Spleen (tissue), 7 donors: ENCODE results near the gene PCBD1.

Source experiments
- POLR2AphosphoS5 ChIP-seq, 3 donors: sonication (generic); formaldehyde crosslinking; IDR thresholded peaks; one replicate each; pipeline ENCODE4 v1.5.1; 2017; ENCODE audit warnings: antibody characterized with exemption in 3 of 3
- TF ChIP-seq, protein P1 (sequence below), 11 experiments: fragments of 200-600 bp in 7 of 11; fragments of 450-650 bp in 4 of 11; sonication (generic) in 4 of 11; IDR thresholded peaks in 8 of 11; conservative IDR thresholded peaks in 3 of 11; 1 replicate in 7 of 11; 2 replicates in 4 of 11; pipeline versions ENCODE4 v1.4.0 to v1.8.0; 2016 to 2021; ENCODE audit warnings: antibody characterized with exemption in 11 of 11, inconsistent platforms in 4 of 11, mild to moderate bottlenecking in 1 of 11
- donor health status: DM: no; HTN: no; CAD: no; lungs with moderate emphysema.
- donor health status: DM: no; HTN: no; CAD: no.
- donor health status: DM: no; HTN: no; CAD: no.

DNA sequence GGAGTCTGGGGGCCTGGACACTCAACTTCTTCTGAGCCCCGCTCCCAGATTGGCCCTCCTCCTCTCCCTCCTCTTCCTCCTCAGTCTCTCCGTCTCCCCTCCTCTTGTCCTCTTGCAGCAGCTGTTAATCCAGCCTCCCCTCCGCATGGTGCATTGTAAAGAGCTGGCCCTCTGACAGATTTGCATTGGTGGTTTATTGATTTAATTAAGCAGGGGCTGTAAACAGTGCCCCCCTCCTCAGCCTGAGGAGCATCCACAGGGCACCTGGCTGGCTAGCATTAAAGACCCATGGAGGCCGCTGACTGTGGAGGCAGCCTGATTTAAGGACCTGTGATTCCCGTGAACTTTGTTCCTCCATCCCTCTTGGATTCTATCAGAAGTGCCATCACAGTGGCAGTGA is 28.9 kb upstream of the PCBD1 start:
- TF ChIP-seq POLR2AphosphoS5 (IDR thresholded peaks at IDR 0.05): no peak
- TF ChIP-seq, protein P1, sequence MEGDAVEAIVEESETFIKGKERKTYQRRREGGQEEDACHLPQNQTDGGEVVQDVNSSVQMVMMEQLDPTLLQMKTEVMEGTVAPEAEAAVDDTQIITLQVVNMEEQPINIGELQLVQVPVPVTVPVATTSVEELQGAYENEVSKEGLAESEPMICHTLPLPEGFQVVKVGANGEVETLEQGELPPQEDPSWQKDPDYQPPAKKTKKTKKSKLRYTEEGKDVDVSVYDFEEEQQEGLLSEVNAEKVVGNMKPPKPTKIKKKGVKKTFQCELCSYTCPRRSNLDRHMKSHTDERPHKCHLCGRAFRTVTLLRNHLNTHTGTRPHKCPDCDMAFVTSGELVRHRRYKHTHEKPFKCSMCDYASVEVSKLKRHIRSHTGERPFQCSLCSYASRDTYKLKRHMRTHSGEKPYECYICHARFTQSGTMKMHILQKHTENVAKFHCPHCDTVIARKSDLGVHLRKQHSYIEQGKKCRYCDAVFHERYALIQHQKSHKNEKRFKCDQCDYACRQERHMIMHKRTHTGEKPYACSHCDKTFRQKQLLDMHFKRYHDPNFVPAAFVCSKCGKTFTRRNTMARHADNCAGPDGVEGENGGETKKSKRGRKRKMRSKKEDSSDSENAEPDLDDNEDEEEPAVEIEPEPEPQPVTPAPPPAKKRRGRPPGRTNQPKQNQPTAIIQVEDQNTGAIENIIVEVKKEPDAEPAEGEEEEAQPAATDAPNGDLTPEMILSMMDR (IDR thresholded peaks at IDR 0.05 in 8 of 11, conservative IDR thresholded peaks at IDR 0.05 in 3 of 11): no peak
